ENCODE measurements around the gene ABL2. TPM values are rescaled to one million over a fixed set of nuclear protein-coding genes. Genes with fewer than 3 reads are reported as not detected.

ABL2 gene
- total and polyA plus RNA-seq, 3 experiments from 2014 or later = 1.4 to 7.2 (median 6.7) TPM

DNA sequence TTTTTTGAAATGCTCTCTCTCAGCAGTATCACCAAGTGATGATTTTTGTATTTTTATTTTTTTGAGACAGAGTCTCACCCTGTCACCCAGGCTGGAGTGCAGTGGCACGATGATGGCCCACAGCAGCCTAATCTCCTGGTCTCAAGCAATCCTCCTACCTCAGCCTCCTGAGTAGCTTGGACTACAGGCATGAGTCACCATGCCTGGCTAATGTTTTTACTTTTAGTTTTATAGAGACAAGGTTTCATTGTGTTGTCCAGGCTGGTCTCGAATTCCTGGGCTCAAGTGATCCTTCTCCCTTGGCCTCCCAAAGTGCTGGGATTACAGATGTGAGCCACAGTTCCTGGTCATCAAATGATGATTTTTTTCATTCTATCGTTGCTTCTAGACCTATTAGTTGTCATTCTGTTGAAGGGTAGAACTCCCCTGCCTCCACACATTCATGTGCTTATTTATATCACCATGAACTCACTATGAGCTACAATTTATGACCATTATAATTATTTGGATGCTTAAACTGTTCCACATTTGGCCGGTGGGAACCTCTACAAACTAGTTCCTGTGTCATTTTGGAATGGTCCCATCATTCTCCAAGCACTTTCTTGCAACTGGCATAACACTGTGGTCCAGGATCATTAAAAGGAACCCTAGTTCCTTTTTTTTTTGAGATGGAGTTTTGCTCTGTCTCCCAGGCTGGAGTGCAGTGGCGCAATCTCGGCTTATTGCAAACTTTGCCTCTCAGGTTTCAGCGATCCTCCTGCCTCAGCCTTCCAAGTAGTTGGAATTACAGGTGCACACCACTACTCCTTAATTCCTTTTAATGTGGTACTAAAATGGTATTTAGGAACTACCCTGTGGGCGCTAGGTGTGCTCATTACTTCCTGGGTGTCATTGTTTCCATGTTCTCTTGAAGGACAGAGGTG, 167.9 kb downstream of the ABL2 start:
- POLR2A ChIA-PET = no interaction called here
- H3K4me1 ChIP-seq (ENCODE audit: insufficient read depth, low read length) = no peaks in the 10 kb centered on the region

DNA sequence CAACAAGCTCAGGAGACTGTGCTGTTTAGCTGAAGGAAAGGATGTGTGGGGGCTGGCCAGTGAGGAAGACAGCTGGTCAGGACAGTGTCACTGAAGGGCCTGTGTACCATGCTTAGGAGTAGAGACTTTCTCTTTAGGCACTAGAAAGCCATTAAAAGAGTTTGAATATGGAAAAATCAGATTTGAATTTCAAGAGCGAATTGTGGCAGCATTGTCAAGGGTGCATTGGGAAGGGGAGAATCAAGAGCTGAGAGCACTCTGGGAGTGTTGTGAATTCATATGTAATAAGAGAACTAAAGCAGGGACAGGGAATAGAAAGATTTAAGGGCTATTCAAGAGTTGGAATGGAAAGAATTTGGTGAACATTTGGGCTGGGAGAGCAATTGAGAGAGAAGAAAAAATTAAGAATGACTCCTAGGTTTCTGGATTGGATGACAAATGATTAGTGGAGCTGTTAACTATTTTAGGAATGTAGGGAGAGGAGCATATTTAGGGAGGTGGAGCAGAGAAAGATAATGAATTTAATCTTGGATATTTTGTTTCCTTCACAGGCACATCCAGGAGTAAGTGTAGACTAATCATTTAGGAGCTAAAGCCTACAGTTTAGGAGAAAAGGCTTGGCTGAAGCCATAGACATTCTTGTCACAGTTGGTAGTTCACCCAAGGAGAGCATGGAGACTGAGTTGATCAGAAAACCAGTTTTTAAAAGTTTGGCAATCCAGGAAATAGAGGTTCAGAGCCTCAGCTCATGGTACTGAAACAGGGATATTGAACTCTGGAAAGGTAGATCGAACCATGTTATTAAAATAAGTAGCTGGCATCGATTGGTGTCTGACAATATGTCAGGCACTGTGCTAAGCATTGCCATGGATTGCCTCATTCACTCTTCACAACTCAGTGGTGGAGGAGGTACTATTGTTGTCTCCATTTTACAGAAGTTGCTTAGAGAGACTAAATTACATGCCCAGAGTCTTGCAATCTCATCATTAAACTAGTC, 170.7 kb downstream of the ABL2 start:
- Mint-ChIP-seq H3K27ac (peak overlapping the region in 3 of 8 donors; percentile 2 to 34 (median 25)), H3K4me1 (peaks cover 0 to 2% (median 0%) of the 10 kb centered on the region in 3 donors), H3K27me3 (no peaks in the 10 kb centered on the region), H3K4me3 (no peak overlapping the region), H3K9me3 (no peaks in the 10 kb centered on the region), H3K36me3 (peaks cover 15 to 66% (median 27%) of the 10 kb centered on the region in 3 donors)
- Histone ChIP-seq H3K27me3 (ENCODE audit: insufficient read depth, low read length, poor library complexity, severe bottlenecking) (no peaks in the 10 kb centered on the region), H3K27ac (ENCODE audit: low read depth, low read length) (no peak overlapping the region), H3K36me3 (ENCODE audit: insufficient read depth, low read length) (peaks cover 7% of the 10 kb centered on the region), H3K9me3 (ENCODE audit: low read length) (no peaks in the 10 kb centered on the region), H3K4me1 (ENCODE audit: insufficient read depth, low read length) (no peaks in the 10 kb centered on the region), H3K4me3 (ENCODE audit: low read length) (no peak overlapping the region)
- ChIA-PET CTCF (interaction anchor here (1.2 kb wide), 1 partner anchor 20 kb away, joined by 3 read pairs; no protein-coding TSS in a partner anchor), POLR2A (no interaction called here)
- DNase-seq = no peak

More for the DNA sequence above, 167.9 kb downstream of the ABL2 start:
- Mint-ChIP-seq H3K4me3 (no peak overlapping the region), H3K36me3 (peaks cover 3 to 70% (median 22%) of the 10 kb centered on the region in 3 donors), H3K4me1 (peaks cover 0 to 2% (median 0%) of the 10 kb centered on the region in 3 donors), H3K27ac (no peak overlapping the region), H3K27me3 (no peaks in the 10 kb centered on the region), H3K9me3 (no peaks in the 10 kb centered on the region)
- Histone ChIP-seq H3K9me3 (ENCODE audit: low read length) (no peaks in the 10 kb centered on the region), H3K36me3 (ENCODE audit: insufficient read depth, low read length) (peaks cover 18% of the 10 kb centered on the region), H3K27me3 (ENCODE audit: insufficient read depth, low read length, poor library complexity, severe bottlenecking) (no peaks in the 10 kb centered on the region), H3K27ac (ENCODE audit: low read depth, low read length) (no peak overlapping the region), H3K4me3 (ENCODE audit: low read length) (no peak overlapping the region)
- no peak for DNase-seq
- CTCF ChIA-PET = no interaction called here

DNA sequence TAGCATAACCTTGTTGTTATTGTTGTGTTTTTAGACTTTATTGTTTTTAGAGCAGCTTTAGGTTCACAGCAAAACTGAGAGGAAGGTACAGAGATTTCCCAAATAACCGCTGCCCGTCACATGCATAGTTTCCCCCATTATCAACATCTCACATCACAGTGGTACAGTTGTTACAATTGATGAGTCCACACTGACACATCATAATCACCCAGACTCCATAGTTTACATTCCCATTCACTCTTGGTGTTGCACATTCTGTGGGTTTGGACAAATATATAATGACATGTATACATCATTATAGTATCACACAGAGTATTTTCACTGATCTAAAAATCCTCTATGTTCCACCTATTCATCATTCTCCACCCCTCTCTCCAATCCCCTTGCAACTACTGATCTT, 173.5 kb downstream of the ABL2 start:
- H3K4me3 ChIP-seq (ENCODE audit: low read length) = no peak overlapping the region
- Mint-ChIP-seq H3K36me3 (peaks cover 15 to 53% (median 25%) of the 10 kb centered on the region in 3 donors), H3K27me3 (no peaks in the 10 kb centered on the region), H3K4me3 (no peak overlapping the region), H3K9me3 (no peaks in the 10 kb centered on the region), H3K27ac (no peak overlapping the region), H3K4me1 (peaks cover 0 to 2% (median 0%) of the 10 kb centered on the region in 3 donors)
- no peaks in the 10 kb centered on the region for H3K9me3 ChIP-seq (ENCODE audit: low read length)
- peaks cover 7% of the 10 kb centered on the region for H3K36me3 ChIP-seq (ENCODE audit: insufficient read depth, low read length)
- POLR2A ChIA-PET = no interaction called here
- no peak overlapping the region for H3K27ac ChIP-seq (ENCODE audit: low read depth, low read length)
- no peak for DNase-seq
- no peaks in the 10 kb centered on the region for H3K4me1 ChIP-seq (ENCODE audit: insufficient read depth, low read length)
- CTCF ChIA-PET = no interaction called here
- H3K27me3 ChIP-seq (ENCODE audit: insufficient read depth, low read length, poor library complexity, severe bottlenecking) = no peaks in the 10 kb centered on the region

DNA sequence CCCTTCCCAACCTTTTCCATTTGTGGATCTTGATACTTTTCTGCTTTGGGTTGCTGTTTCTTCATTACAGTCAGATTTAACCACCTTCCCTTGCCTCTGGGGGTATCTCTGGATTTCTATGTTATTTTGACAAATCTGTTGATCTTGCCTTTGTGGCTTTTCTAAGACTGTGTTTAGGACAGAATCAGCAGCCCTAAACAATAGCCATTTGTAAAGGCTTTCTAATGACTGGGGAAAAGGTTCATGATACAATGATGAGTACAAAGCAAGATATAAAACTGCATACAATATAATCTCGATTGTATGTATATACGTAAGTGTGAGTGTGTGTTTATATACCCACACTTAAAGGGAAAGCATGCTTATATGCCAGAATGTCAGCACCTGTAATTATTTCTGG, 176.0 kb downstream of the ABL2 start:
- Histone ChIP-seq H3K4me3 (ENCODE audit: low read length) (no peak overlapping the region), H3K9me3 (ENCODE audit: low read length) (no peaks in the 10 kb centered on the region), H3K27me3 (ENCODE audit: insufficient read depth, low read length, poor library complexity, severe bottlenecking) (no peaks in the 10 kb centered on the region), H3K27ac (ENCODE audit: low read depth, low read length) (no peak overlapping the region), H3K4me1 (ENCODE audit: insufficient read depth, low read length) (no peaks in the 10 kb centered on the region), H3K36me3 (ENCODE audit: insufficient read depth, low read length) (peaks cover 7% of the 10 kb centered on the region)
- no peak for DNase-seq
- H3K4me3 Mint-ChIP-seq = no peak overlapping the region
- peaks cover 15 to 53% (median 22%) of the 10 kb centered on the region in 3 donors for H3K36me3 Mint-ChIP-seq
- H3K9me3 Mint-ChIP-seq = no peaks in the 10 kb centered on the region
- CTCF ChIA-PET = no interaction called here
- H3K27ac Mint-ChIP-seq = no peak overlapping the region
- peaks cover 0 to 2% (median 0%) of the 10 kb centered on the region in 3 donors for H3K4me1 Mint-ChIP-seq
- H3K27me3 Mint-ChIP-seq = no peaks in the 10 kb centered on the region
- POLR2A ChIA-PET = no interaction called here

DNA sequence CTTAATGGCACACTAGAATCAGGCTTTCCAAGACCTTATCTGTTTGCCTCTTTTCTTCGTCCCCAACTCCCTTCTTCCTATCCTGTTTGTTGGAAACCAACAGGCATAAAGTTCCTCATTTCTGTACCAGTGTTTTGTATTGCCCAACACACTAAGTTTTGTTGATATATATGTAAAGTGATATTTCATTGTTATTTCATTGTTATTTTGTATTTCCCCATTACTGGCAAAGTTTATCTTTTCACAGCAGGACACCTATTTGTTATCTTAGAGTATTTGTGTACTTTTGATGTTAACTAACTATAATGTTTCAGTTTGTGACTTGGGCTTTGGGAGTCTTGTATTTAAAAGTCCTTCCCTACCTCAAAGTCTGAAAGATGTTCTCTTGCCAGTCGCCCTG, 176.7 kb downstream of the ABL2 start:
- H3K27me3 ChIP-seq (ENCODE audit: insufficient read depth, low read length, poor library complexity, severe bottlenecking) = no peaks in the 10 kb centered on the region
- Mint-ChIP-seq H3K4me1 (peaks cover 0 to 5% (median 2%) of the 10 kb centered on the region in 3 donors), H3K36me3 (peaks cover 15 to 54% (median 19%) of the 10 kb centered on the region in 3 donors), H3K4me3 (no peak overlapping the region), H3K27me3 (no peaks in the 10 kb centered on the region), H3K9me3 (no peaks in the 10 kb centered on the region), H3K27ac (no peak overlapping the region)
- no peak overlapping the region for H3K4me3 ChIP-seq (ENCODE audit: low read length)
- no peak overlapping the region for H3K27ac ChIP-seq (ENCODE audit: low read depth, low read length)
- H3K4me1 ChIP-seq (ENCODE audit: insufficient read depth, low read length) = no peaks in the 10 kb centered on the region
- POLR2A ChIA-PET = no interaction called here
- CTCF ChIA-PET = no interaction called here
- H3K36me3 ChIP-seq (ENCODE audit: insufficient read depth, low read length) = peaks cover 7% of the 10 kb centered on the region
- DNase-seq = no peak
- H3K9me3 ChIP-seq (ENCODE audit: low read length) = no peaks in the 10 kb centered on the region

Other genes with a start within 250 kb of the ABL2 start
- gene FAM20B, start 203.8 kb downstream of the ABL2 start, total RNA-seq = 10 to 100 TPM; 39.2 to 41.5 TPM
- 11.4 TPM for gene FAM20B, start 203.8 kb downstream of the ABL2 start, polyA plus RNA-seq
- 10 to 100 TPM; 48.5 to 54.6 TPM for gene TOR3A, start 147.6 kb downstream of the ABL2 start, total RNA-seq
- gene TOR3A, start 147.6 kb downstream of the ABL2 start, polyA plus RNA-seq = 43.8 TPM
- gene SOAT1, start 64.1 kb upstream of the ABL2 start, total RNA-seq = 10 to 100 TPM; 66.0 TPM
- gene SOAT1, start 64.1 kb upstream of the ABL2 start, polyA plus RNA-seq = 85.6 TPM
- gene AXDND1, start 136.3 kb upstream of the ABL2 start, total RNA-seq = under 1 TPM in 1 of 2 experiments, not detected in 1; 0.58 TPM
- gene AXDND1, start 136.3 kb upstream of the ABL2 start, polyA plus RNA-seq = not detected